ENCODE measurements around the gene IL1R2.

The IL1R2 gene

DNA sequence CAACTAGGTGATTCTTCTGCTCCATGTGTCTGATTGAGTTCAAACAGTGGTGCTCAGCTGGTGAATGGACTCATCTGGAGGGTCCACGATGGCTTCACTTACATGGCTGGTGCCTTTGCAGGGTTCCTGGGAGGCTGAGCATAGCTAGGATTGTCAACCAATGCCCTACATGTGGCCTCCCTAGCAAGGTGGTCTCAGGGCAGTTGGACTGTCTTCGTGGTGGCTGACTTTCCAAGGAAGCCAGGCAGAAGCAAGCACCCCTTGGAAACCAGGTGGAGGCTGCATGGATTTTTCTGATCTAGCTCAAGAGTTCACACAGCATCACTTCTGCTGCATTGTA, 6.8 kb downstream of the IL1R2 start:
- Histone ChIP-seq H3K4me3 (replicated peaks; ENCODE audit: insufficient read depth, low read length) (no peak overlapping the region), H3K27me3 (ENCODE audit: insufficient read depth, poor library complexity, severe bottlenecking) (no peaks in the 10 kb centered on the region), H3K27ac (replicated peaks) (no peak overlapping the region)
- no peak for DNase-seq (ENCODE audit: low read depth in 1 of 2, low spot score in 1 of 2)
- no peak for TF ChIP-seq GABPA (IDR thresholded peaks at IDR 0.05; ENCODE audit: low read depth)
- TF ChIP-seq, protein P1, sequence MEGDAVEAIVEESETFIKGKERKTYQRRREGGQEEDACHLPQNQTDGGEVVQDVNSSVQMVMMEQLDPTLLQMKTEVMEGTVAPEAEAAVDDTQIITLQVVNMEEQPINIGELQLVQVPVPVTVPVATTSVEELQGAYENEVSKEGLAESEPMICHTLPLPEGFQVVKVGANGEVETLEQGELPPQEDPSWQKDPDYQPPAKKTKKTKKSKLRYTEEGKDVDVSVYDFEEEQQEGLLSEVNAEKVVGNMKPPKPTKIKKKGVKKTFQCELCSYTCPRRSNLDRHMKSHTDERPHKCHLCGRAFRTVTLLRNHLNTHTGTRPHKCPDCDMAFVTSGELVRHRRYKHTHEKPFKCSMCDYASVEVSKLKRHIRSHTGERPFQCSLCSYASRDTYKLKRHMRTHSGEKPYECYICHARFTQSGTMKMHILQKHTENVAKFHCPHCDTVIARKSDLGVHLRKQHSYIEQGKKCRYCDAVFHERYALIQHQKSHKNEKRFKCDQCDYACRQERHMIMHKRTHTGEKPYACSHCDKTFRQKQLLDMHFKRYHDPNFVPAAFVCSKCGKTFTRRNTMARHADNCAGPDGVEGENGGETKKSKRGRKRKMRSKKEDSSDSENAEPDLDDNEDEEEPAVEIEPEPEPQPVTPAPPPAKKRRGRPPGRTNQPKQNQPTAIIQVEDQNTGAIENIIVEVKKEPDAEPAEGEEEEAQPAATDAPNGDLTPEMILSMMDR (IDR thresholded peaks at IDR 0.05; ENCODE audit: insufficient read depth, low read length), result no peak
- TF ChIP-seq POLR2AphosphoS5 (IDR thresholded peaks at IDR 0.05; ENCODE audit: low read depth), result no peak
- TF ChIP-seq, protein P2, sequence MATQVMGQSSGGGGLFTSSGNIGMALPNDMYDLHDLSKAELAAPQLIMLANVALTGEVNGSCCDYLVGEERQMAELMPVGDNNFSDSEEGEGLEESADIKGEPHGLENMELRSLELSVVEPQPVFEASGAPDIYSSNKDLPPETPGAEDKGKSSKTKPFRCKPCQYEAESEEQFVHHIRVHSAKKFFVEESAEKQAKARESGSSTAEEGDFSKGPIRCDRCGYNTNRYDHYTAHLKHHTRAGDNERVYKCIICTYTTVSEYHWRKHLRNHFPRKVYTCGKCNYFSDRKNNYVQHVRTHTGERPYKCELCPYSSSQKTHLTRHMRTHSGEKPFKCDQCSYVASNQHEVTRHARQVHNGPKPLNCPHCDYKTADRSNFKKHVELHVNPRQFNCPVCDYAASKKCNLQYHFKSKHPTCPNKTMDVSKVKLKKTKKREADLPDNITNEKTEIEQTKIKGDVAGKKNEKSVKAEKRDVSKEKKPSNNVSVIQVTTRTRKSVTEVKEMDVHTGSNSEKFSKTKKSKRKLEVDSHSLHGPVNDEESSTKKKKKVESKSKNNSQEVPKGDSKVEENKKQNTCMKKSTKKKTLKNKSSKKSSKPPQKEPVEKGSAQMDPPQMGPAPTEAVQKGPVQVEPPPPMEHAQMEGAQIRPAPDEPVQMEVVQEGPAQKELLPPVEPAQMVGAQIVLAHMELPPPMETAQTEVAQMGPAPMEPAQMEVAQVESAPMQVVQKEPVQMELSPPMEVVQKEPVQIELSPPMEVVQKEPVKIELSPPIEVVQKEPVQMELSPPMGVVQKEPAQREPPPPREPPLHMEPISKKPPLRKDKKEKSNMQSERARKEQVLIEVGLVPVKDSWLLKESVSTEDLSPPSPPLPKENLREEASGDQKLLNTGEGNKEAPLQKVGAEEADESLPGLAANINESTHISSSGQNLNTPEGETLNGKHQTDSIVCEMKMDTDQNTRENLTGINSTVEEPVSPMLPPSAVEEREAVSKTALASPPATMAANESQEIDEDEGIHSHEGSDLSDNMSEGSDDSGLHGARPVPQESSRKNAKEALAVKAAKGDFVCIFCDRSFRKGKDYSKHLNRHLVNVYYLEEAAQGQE (IDR thresholded peaks at IDR 0.05; ENCODE audit: insufficient replicate concordance, low read depth), result no peak
- TF ChIP-seq SPI1 (IDR thresholded peaks at IDR 0.05; ENCODE audit: borderline replicate concordance, low read depth), result no peak

DNA sequence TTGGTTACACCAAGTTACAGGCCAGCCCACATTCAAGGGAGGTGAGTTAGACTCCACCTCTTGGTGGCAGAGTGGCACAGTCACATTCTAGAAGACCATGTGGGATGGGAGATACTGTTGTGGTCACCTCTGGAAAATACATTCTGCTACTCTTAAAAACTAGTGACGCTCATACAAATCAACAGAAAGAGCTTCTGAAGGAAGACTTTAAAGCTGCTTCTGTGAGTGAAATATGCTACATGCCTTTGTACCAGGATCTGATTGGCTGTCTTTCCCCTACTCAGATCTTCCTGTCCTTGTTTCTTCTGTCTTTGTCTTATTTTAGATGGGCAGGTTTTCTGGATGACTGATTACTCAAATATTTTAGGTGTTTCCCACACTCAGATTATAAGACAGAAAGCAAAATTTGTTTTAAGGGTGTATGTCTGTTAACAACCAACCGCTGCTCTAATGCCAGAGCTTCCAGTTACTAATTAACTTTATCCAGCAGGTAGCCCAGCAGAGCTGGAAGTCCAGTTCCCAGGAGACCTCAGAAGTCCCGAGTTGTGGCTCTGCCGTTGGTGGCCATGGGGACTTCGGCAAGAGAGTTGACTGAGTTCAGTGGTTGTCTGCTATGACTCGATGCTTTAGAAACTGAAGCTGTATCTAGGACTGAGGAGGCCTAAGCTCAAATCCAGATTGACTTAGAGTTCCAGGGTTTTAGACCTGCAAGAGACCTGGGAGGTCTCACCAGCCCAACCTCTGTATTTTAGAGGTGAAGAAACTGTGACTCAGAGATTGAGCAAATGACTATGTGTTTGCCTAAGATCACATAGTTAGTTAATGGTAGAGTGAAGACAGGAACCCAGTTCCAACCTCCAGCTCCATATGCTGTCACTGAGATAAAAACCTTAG, 7.4 kb downstream of the IL1R2 start:
- Histone ChIP-seq H3K27ac (replicated peaks) (0 out of 2 replicates have a peak overlapping the region, but pooled peaks have one; percentile 11), H3K27me3 (ENCODE audit: insufficient read depth, poor library complexity, severe bottlenecking) (no peaks in the 10 kb centered on the region), H3K4me3 (replicated peaks; ENCODE audit: insufficient read depth, low read length) (no peak overlapping the region)
- peak; percentile 42 to 70 for DNase-seq (ENCODE audit: low read depth in 1 of 2, low spot score in 1 of 2)
- no peak for TF ChIP-seq GABPA (IDR thresholded peaks at IDR 0.05; ENCODE audit: low read depth)
- TF ChIP-seq SPI1 (IDR thresholded peaks at IDR 0.05; ENCODE audit: borderline replicate concordance, low read depth), result no peak
- TF ChIP-seq, protein P1 (IDR thresholded peaks at IDR 0.05; ENCODE audit: insufficient read depth, low read length), result no peak
- no peak for TF ChIP-seq POLR2AphosphoS5 (IDR thresholded peaks at IDR 0.05; ENCODE audit: low read depth)
- TF ChIP-seq, protein P2 (IDR thresholded peaks at IDR 0.05; ENCODE audit: insufficient replicate concordance, low read depth), result no peak

GRCh38 chr2:102000012-102000411, 8.3 kb downstream of the IL1R2 start:
- DNase-seq (ENCODE audit: low read depth in 1 of 2, low spot score in 1 of 2), result no peak
- H3K27me3 ChIP-seq (ENCODE audit: insufficient read depth, poor library complexity, severe bottlenecking), result no peaks in the 10 kb centered on the region
- H3K27ac ChIP-seq (replicated peaks), result no peak overlapping the region
- H3K4me3 ChIP-seq (replicated peaks; ENCODE audit: insufficient read depth, low read length), result no peak overlapping the region
- TF ChIP-seq SPI1 (IDR thresholded peaks at IDR 0.05; ENCODE audit: borderline replicate concordance, low read depth) (no peak), POLR2AphosphoS5 (IDR thresholded peaks at IDR 0.05; ENCODE audit: low read depth) (no peak), GABPA (IDR thresholded peaks at IDR 0.05; ENCODE audit: low read depth) (no peak)
- TF ChIP-seq, protein P1 (IDR thresholded peaks at IDR 0.05; ENCODE audit: insufficient read depth, low read length), result no peak
- TF ChIP-seq, protein P2 (IDR thresholded peaks at IDR 0.05; ENCODE audit: insufficient replicate concordance, low read depth), result no peak

Measured in HL-60 (cell line).